Stimulated activated CD4-positive, alpha-beta T cell treated with anti-CD3 and anti-CD28 coated beads, Interleukin-15, amount 100 ng/mL, for 1 hour (primary cell): Measurements from ENCODE around the gene SUCLA2.

Experiments used
- DNase-seq, 2 donors: peaks; one replicate each; pipeline ENCODE4 v3.0.0-alpha.2; 2020; ENCODE audit warnings: low read depth in 1 of 2, low spot score in 1 of 2

Gene SUCLA2

DNA sequence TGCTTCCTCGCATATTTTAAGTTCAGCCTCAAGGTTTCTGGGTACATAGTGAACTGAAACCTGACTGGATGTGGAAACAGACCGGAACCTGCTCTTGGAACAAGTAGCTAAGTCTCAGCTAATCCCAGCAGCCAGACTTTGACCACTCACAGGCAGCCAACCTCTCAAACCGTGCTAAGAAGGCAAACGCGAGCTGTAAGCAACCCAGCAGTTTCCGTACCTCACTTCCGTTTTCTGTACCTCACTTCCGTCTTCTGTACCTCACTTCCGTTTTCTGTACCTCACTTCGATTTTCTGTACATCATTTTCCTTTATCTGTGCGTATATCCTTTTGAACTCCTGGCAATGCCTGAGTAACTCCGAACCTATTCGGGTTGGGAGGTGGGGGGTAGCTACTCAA is 96.8 kb downstream of the SUCLA2 start:
- DNase-seq, result no peak

DNA sequence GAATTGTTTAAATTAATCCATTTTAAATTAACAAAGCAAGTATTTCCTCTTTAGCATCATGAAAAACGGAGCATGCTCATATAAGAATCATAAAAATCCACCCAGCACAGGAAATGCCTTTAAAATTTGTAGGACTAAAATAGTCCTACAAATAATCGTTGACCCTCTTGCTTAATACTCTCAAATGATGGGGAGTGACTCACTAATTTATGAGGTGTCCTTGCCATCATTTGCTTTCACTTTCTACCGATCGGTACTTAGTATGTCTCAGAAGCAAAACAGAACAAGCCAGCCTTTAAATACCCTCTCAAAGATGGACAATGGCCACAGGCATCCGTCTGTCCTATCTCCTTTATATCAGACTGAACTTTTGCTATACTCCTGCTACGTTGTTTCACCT is 97.2 kb downstream of the SUCLA2 start:
- no peak for DNase-seq

DNA sequence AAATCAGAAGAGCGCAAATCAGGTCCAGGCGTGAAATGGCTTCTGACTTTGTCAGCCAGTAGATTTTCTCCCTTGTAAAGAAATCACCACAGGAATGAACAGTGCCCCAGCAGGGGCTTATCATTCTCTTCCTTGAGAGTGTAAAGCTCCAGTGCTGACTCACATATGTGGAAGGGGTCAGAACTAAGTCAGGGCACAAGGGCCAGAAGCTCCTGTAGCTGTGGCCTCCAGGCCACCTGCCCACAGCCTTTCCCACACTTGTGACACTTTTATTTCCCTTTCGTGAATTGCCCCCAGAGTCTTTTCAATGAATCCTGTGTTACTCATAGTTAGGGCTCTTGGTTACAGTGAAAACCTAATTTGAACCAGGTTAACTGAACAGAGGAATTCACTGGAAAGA is 99.6 kb downstream of the SUCLA2 start:
- no peak for DNase-seq

DNA sequence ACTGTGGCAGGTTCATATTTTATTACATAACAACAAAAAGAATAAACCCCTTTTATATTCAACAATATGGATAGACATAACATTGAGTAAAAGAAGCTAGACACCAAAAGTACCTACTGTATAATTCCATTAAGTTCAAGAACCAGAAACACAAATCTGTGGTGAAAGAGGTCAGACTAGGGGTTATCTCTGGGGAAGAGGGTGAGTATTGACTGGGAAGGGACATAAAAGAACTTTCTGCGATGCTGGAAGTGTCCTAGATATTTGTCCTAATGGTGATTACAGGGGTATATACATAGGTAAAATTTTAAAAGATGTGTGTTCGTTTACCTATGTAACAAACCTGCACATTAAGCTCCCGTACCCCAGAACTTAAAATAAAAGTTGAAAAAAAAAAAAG is 103.0 kb downstream of the SUCLA2 start:
- DNase-seq, result no peak

DNA sequence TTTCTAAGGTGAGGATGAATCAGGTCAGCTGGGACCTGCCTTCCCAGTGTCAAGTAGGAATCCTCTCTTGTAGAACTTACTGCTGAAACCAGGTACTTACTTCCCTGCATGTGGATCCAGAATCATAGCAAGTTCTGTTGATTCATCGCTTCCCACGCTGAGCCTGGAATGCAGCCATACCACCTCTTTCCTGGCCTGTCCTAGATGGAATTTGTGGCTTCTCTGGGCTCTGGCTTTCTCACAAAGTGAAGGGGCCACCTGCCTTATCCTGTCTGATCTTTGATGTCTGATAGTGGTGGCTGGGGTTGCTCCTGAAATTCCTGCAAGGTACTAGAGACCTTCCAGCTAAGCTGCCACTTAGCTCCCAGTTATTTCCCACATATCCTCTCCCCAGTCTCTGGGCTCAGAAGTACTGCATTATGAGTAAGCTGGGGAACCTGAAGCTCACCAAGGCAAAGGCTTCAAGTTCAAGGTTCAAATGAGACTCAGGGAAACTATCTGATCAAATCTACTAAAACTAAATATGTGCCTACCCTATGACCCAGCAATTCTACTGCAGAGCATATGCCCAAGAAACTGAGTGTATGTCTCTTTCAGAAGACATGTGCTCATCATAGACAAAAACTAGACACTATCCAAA is 103.5 kb downstream of the SUCLA2 start:
- no peak for DNase-seq

DNA sequence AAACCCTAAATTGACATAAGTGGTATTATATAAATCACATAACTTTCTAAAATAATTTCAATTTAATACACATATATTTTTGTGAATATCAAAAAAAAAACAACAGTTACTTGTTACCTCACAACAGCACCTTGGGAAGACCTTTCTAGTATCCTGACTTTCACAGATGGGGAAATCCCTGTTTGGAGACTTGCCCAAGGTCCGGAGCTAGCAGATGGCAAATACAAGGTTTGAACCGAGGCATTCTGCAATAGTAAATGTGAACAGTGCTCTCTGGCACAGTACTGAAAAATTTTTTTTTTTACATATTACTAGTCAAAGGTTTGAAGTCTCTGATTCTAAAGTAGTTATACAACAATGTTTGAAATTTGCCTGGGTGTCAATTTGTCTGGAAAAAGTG is 104.5 kb downstream of the SUCLA2 start:
- DNase-seq, result no peak

DNA sequence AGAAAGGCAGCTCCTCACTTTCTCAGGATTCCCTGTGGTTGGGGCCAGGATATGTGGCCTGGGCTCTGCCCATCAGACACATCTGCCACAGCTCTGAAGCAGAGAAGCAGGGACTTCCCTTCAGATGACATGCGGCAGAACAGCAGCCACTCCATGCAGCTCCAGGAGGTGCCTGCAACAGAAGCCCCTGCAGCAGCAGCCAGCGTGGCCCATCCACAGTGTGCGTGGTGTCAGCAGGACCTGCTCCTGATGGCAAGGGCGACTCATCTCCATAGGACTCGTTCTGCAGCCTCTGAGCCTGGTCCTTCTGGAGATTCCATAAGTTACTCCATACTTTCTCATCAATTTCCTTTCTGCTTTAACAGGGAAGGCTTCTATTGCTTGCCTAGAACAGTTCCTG is 105.0 kb downstream of the SUCLA2 start:
- DNase-seq, result no peak

DNA sequence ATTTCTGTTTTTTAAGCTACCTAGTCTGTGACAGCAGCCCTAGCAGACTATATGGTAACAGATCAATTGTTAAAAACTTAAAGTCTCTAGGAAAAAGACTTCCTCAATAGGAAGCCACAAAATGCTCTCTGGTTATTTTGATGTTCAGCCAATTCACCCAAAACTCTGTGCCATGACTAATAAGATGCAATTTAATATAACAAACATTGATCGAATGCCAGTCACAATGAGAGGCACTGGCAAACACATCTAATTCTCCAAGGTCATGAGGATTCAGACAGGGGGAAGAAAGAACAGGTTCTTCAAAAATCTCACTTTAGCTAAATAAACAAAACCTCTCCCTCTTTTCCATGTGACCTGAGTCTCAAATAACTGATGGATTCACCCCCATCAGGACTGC is 107.5 kb downstream of the SUCLA2 start:
- no peak for DNase-seq
